Nephron progenitor cell (in vitro differentiated cells): Measurements from ENCODE around the gene PIK3CA.

Experiments used
- DNase-seq: peaks from one replicate; pipeline ENCODE4 v3.0.0; 2021
- H3K27ac Mint-ChIP-seq: 2 replicates; pipeline ENCODE4 v1.8.0; 2021; ENCODE audit warnings: mild to moderate bottlenecking, moderate library complexity, mixed read lengths
- H3K27me3 Mint-ChIP-seq: 2 replicates; pipeline ENCODE4 v1.8.0; 2021; ENCODE audit warnings: mild to moderate bottlenecking, low read depth, mixed read lengths; ENCODE audit not compliant: poor library complexity
- H3K36me3 Mint-ChIP-seq: 2 replicates; pipeline ENCODE4 v1.8.0; 2021; ENCODE audit warnings: low read depth, mixed read lengths
- H3K4me1 Mint-ChIP-seq: 2 replicates; pipeline ENCODE4 v1.8.0; 2021; ENCODE audit warnings: mixed read lengths
- H3K4me3 Mint-ChIP-seq: 2 replicates; pipeline ENCODE4 v1.8.0; 2021; ENCODE audit warnings: mild to moderate bottlenecking, moderate library complexity, mixed read lengths
- H3K9me3 Mint-ChIP-seq: 2 replicates; pipeline ENCODE4 v1.8.0; 2021; ENCODE audit warnings: mild to moderate bottlenecking, moderate library complexity, mixed read lengths
- TF ChIP-seq, protein P1 (sequence below): fragments of 200-600 bp; sonication (generic); IDR thresholded peaks from 2 replicates; pipeline ENCODE4 v1.5.0; 2021; ENCODE audit warnings: antibody characterized with exemption

PIK3CA gene

DNA sequence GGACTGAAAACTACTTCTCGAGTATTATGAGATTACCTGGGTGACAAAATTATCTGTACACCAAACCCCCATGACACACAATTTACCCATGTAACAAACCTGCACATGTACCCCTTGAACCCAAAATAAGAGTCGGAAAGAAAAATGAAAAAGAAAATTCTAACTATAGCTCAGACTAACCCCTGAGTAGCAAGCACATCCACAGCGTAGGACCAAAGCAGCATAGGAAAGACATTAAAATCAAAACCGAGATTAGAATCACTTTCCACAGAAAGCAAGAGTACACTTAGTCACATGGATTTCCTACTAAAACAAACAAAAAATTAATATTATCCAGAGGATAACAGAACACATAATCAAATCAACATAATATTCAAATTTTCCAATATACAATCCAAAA lies 6.3 kb upstream of the PIK3CA start:
- Mint-ChIP-seq H3K9me3 (peaks cover 8% of the 10 kb centered on the region), H3K4me3 (no peak overlapping the region), H3K27ac (no peak overlapping the region), H3K36me3 (no peaks in the 10 kb centered on the region), H3K27me3 (peaks cover 6% of the 10 kb centered on the region), H3K4me1 (peaks cover 8% of the 10 kb centered on the region)
- TF ChIP-seq, protein P1, sequence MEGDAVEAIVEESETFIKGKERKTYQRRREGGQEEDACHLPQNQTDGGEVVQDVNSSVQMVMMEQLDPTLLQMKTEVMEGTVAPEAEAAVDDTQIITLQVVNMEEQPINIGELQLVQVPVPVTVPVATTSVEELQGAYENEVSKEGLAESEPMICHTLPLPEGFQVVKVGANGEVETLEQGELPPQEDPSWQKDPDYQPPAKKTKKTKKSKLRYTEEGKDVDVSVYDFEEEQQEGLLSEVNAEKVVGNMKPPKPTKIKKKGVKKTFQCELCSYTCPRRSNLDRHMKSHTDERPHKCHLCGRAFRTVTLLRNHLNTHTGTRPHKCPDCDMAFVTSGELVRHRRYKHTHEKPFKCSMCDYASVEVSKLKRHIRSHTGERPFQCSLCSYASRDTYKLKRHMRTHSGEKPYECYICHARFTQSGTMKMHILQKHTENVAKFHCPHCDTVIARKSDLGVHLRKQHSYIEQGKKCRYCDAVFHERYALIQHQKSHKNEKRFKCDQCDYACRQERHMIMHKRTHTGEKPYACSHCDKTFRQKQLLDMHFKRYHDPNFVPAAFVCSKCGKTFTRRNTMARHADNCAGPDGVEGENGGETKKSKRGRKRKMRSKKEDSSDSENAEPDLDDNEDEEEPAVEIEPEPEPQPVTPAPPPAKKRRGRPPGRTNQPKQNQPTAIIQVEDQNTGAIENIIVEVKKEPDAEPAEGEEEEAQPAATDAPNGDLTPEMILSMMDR, result no peak
- DNase-seq, result no peak

DNA sequence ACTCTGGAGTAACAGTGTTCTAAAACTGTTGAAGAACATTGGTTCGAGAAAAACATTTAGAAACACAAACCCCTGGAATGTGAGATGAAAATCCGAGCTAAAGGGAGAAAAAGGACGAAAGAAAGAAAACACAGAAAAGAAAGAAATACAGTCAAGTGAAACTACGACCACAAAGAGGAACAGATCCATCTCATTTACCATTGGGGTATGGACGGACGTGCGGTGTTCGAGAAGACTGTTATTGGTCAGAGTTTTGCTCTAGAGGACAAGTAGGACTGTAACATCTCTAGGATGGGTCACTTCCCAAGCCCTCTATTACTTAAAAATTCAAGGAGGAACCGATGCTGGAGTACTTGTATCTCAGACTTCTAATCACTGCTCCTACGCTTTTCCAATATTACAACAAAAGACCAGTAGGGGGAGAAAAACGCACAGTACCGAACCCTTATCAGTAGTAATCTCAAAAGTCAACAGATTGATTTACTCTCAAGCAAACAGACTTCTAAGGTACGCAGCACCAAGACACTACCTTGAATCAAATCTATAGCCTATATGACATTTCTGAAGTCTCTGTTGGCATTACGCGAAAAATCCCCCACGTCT lies 1.1 kb upstream of the PIK3CA start:
- TF ChIP-seq, protein P1, result peak; percentile 56
- H3K4me3 Mint-ChIP-seq, result no peak overlapping the region
- H3K27me3 Mint-ChIP-seq, result peaks cover under 1% of the 10 kb centered on the region
- no peak overlapping the region for H3K27ac Mint-ChIP-seq
- DNase-seq, result peak; percentile 21
- no peaks in the 10 kb centered on the region for H3K9me3 Mint-ChIP-seq
- H3K4me1 Mint-ChIP-seq, result peaks cover 41% of the 10 kb centered on the region
- no peaks in the 10 kb centered on the region for H3K36me3 Mint-ChIP-seq

DNA sequence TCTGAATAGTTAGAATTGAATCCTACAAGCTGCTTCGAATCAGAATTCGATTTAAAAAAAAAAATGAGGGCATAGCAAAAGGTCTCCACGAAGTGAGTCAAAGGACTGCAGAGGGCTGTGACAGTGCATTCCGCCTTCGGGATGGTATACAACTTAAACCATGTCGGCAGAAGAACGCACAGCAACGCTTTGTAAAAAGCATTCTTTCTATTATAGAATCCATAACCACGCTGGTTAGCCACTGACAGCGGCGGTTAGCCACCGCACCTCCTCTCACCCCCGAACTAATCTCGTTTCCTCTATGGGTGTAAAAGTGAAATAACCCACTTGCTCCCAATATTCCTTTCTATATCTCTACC lies 664 bp upstream of the PIK3CA start:
- Mint-ChIP-seq H3K4me1 (peaks cover 46% of the 10 kb centered on the region), H3K36me3 (no peaks in the 10 kb centered on the region), H3K9me3 (no peaks in the 10 kb centered on the region), H3K27ac (no peak overlapping the region), H3K27me3 (no peaks in the 10 kb centered on the region), H3K4me3 (no peak overlapping the region)
- TF ChIP-seq, protein P1, result no peak
- DNase-seq, result peak; percentile 28

DNA sequence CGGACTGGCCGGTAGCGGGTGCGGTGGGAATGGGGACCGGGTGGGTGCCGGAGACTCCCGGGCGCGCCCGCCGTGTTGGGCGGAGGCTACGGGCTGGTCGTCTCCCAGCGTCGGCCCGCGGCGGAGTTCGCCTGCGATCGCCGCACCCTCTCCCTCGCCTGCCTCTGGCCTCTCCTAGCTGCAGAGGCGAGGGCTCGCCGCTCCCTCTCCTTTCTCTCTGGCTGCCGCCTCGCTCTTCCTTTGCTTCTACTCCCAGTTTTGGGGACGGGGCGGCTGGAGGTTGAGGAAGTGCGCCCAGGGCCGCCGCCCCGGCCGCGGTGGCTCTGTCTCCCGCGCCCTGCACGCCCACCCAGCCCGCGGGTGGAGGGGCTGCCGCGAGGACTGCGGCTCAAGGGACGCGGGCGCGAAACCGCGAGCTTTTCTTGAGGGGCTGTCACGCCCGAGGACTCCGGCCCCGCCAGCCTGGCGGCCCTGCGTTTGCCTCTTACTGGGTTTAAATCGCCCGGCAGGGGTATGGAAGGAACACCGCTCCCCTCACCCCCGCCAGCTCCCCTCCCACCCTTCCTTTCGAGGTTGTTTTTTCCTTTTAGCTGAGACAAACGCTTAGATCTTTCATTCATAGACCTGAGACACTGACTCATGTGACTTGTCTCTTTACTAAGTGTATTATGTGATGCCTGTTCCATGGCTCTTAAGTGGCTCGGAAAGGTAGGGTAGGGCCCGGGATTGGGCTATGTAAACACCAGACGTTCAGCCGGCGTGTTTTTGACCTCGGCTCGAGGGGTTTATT lies 654 bp downstream of the PIK3CA start:
- TF ChIP-seq, protein P1, result no peak
- Mint-ChIP-seq H3K27ac (peak overlapping the region; percentile 95), H3K27me3 (no peaks in the 10 kb centered on the region), H3K36me3 (no peaks in the 10 kb centered on the region), H3K4me1 (peaks cover 42% of the 10 kb centered on the region), H3K4me3 (no peak overlapping the region), H3K9me3 (no peaks in the 10 kb centered on the region)
- peak; percentile 66 for DNase-seq

DNA sequence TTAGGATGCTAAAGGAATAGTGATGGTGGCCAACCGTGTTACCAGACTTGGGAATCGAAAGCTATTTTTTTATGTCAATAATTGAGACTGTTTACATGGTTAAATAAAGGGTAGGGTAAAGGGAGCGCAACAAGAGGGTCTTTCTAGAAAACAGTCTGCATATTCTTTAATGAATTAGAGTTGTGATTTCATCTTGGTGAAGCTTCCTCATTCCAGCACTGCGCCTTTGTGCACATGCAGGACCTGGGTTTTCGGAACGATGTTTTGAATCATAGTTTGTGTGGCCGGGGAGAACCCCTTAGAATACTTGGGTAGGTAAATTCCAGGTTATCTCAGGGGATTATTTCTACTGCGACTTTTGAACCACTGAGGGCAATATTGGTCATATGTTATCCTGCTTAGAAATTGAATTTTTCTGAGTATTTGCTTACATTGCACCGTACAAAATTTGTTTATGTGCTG lies 1.3 kb downstream of the PIK3CA start:
- Mint-ChIP-seq H3K4me3 (no peak overlapping the region), H3K9me3 (no peaks in the 10 kb centered on the region), H3K27ac (peak overlapping the region; percentile 95), H3K36me3 (no peaks in the 10 kb centered on the region), H3K27me3 (no peaks in the 10 kb centered on the region), H3K4me1 (peaks cover 41% of the 10 kb centered on the region)
- no peak for DNase-seq
- TF ChIP-seq, protein P1, result no peak

DNA sequence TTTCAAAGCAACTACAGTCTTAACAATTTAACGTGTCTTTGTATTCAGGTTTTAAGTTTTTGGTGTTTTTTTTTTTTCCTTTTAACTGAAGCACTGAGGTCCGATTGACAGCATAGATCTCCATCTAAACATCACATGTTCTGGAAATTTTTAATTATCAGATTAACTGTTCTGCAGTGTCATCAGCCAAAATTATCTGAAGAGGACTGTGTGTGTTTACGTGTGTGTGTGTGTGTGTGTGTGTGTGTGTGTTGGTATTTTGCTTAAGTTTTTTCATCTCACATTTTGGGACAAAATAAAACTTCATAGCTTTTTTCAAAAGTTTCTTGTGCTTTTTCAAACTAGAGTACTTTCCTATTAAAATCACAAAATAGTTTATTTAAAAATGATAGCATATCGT lies 1.8 kb downstream of the PIK3CA start:
- Mint-ChIP-seq H3K27ac (peak overlapping the region; percentile 38), H3K36me3 (no peaks in the 10 kb centered on the region), H3K9me3 (no peaks in the 10 kb centered on the region), H3K4me3 (no peak overlapping the region), H3K27me3 (no peaks in the 10 kb centered on the region), H3K4me1 (peaks cover 41% of the 10 kb centered on the region)
- TF ChIP-seq, protein P1, result no peak
- no peak for DNase-seq
